ENCODE results near the gene HOXC12. TPM values are rescaled to one million over a fixed set of nuclear protein-coding genes. Genes with fewer than 3 reads are reported as not detected.

The HOXC12 gene
- total RNA-seq, 4 donors from 2014 or later = not detected

GRCh38 chr12:53980802-53981496 is 26.2 kb downstream of the HOXC12 start:
- Histone ChIP-seq H3K4me1 (peaks cover 0 to 20% of the 10 kb centered on the region in 2 donors), H3K27ac (peak overlapping the region; percentile 94 to 100 (median 98)), H3K36me3 (no peaks in the 10 kb centered on the region), H3K4me3 (peak overlapping the region; percentile 25 to 85 (median 71)), H3K9me3 (no peaks in the 10 kb centered on the region), H3K27me3 (peaks cover 26 to 75% (median 39%) of the 10 kb centered on the region in 3 donors)
- TF ChIP-seq CTCF (IDR thresholded peaks at IDR 0.05 in 4 of 5, conservative IDR thresholded peaks at IDR 0.05 in 1 of 5) (no peak), POLR2A (IDR thresholded peaks at IDR 0.05) (no peak)
- intact Hi-C loops (cut with DNase I; ENCODE audit: low total_unique reads) = no loop called here
- ATAC-seq (no peak), DNase-seq (no peak)
- in situ Hi-C loops (cut with MboI; ENCODE audit: low sequenced_read_pairs in 4 of 4) = loop anchor here (10.0 to 25.0 kb wide), 4 partner anchors 224 to 1731 kb away; partner anchors contain the start of genes GPR84 (in 2 of the 4), BLOC1S1 (in 1 of the 4), ITGA7 (in 1 of the 4) and RDH5 (in 1 of the 4)

GRCh38 chr12:53981634-53982565 is 27.2 kb downstream of the HOXC12 start:
- ATAC-seq (no peak), DNase-seq (no peak)
- in situ Hi-C loops (cut with MboI; ENCODE audit: low sequenced_read_pairs in 4 of 4) = loop anchor here (10.0 to 25.0 kb wide), 4 partner anchors 223 to 1730 kb away; partner anchors contain the start of genes GPR84 (in 2 of the 4), BLOC1S1 (in 1 of the 4), ITGA7 (in 1 of the 4) and RDH5 (in 1 of the 4)
- H3K4me1 ChIP-seq = peaks cover 2 to 21% of the 10 kb centered on the region in 2 donors
- no peak for TF ChIP-seq POLR2A (IDR thresholded peaks at IDR 0.05)
- no peak for TF ChIP-seq CTCF (IDR thresholded peaks at IDR 0.05 in 4 of 5, conservative IDR thresholded peaks at IDR 0.05 in 1 of 5)
- H3K9me3 ChIP-seq = no peaks in the 10 kb centered on the region
- H3K27me3 ChIP-seq = peaks cover 16 to 65% (median 30%) of the 10 kb centered on the region in 3 donors
- intact Hi-C loops (cut with DNase I; ENCODE audit: low total_unique reads) = no loop called here
- peak overlapping the region; percentile 94 to 100 (median 98) for H3K27ac ChIP-seq
- peak overlapping the region; percentile 25 to 85 (median 71) for H3K4me3 ChIP-seq
- H3K36me3 ChIP-seq = no peaks in the 10 kb centered on the region

- peak overlapping the region; percentile 94 to 100 (median 98) for H3K27ac ChIP-seq
- intact Hi-C loops (cut with DNase I; ENCODE audit: low total_unique reads) (no loop called here), in situ Hi-C loops (cut with MboI; ENCODE audit: low sequenced_read_pairs in 4 of 4) (loop anchor here (10.0 to 25.0 kb wide), 4 partner anchors 222 to 1729 kb away; partner anchors contain the start of genes GPR84 (in 2 of the 4), BLOC1S1 (in 1 of the 4), ITGA7 (in 1 of the 4) and RDH5 (in 1 of the 4))
- DNase-seq (no peak), ATAC-seq (no peak)
- peaks cover 6 to 55% (median 20%) of the 10 kb centered on the region in 3 donors for H3K27me3 ChIP-seq
- H3K4me1 ChIP-seq = peaks cover 12 to 28% of the 10 kb centered on the region in 2 donors
- H3K36me3 ChIP-seq = no peaks in the 10 kb centered on the region
- peak overlapping the region; percentile 59 to 85 (median 82) for H3K4me3 ChIP-seq
- H3K9me3 ChIP-seq = no peaks in the 10 kb centered on the region
- TF ChIP-seq CTCF (IDR thresholded peaks at IDR 0.05 in 4 of 5, conservative IDR thresholded peaks at IDR 0.05 in 1 of 5) = no peak
- TF ChIP-seq POLR2A (IDR thresholded peaks at IDR 0.05) = no peak
Observed at GRCh38 chr12:53982648-53983567, 28.2 kb downstream of the HOXC12 start.

Measured in gastrocnemius medialis (tissue), 4 donors.